ENCODE data around the gene CPTP. TPM values are rescaled to one million over a fixed set of nuclear protein-coding genes. Genes with fewer than 3 reads are reported as not detected.

Gene CPTP
- total RNA-seq, 2 donors from 2014 or later, result 35.6 to 64.1 TPM

GRCh38 chr1:1298861-1299685 is 25.5 kb upstream of the CPTP start:
- H3K4me1 ChIP-seq, result peaks cover 0 to 4% of the 10 kb centered on the region in 2 donors
- H3K27ac ChIP-seq, result no peak overlapping the region
- H3K36me3 ChIP-seq, result peaks cover 6% of the 10 kb centered on the region
- DNase-seq (ENCODE audit: low spot score), result no peak
- TF ChIP-seq, protein P1, sequence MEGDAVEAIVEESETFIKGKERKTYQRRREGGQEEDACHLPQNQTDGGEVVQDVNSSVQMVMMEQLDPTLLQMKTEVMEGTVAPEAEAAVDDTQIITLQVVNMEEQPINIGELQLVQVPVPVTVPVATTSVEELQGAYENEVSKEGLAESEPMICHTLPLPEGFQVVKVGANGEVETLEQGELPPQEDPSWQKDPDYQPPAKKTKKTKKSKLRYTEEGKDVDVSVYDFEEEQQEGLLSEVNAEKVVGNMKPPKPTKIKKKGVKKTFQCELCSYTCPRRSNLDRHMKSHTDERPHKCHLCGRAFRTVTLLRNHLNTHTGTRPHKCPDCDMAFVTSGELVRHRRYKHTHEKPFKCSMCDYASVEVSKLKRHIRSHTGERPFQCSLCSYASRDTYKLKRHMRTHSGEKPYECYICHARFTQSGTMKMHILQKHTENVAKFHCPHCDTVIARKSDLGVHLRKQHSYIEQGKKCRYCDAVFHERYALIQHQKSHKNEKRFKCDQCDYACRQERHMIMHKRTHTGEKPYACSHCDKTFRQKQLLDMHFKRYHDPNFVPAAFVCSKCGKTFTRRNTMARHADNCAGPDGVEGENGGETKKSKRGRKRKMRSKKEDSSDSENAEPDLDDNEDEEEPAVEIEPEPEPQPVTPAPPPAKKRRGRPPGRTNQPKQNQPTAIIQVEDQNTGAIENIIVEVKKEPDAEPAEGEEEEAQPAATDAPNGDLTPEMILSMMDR (IDR thresholded peaks at IDR 0.05), result no peak
- no peaks in the 10 kb centered on the region for H3K9me3 ChIP-seq
- H3K4me3 ChIP-seq, result no peak overlapping the region
- H3K27me3 ChIP-seq, result no peaks in the 10 kb centered on the region

- no peak for DNase-seq (ENCODE audit: low spot score)
- peaks cover 6% of the 10 kb centered on the region for H3K36me3 ChIP-seq
These were observed 24.8 kb upstream of the CPTP start for GRCh38 chr1:1299686-1300351.

GRCh38 chr1:1300352-1300739 is 24.3 kb upstream of the CPTP start:
- no peak overlapping the region for H3K4me3 ChIP-seq
- no peak for DNase-seq (ENCODE audit: low spot score)
- no peaks in the 10 kb centered on the region for H3K9me3 ChIP-seq
- peaks cover 6% of the 10 kb centered on the region for H3K36me3 ChIP-seq
- TF ChIP-seq, protein P1 (IDR thresholded peaks at IDR 0.05), result no peak
- H3K4me1 ChIP-seq, result peaks cover 0 to 17% of the 10 kb centered on the region in 2 donors
- no peaks in the 10 kb centered on the region for H3K27me3 ChIP-seq
- H3K27ac ChIP-seq, result no peak overlapping the region

More at GRCh38 chr1:1299686-1300351, 24.8 kb upstream of the CPTP start:
- TF ChIP-seq, protein P1 (IDR thresholded peaks at IDR 0.05), result no peak
- Histone ChIP-seq H3K27ac (no peak overlapping the region), H3K27me3 (no peaks in the 10 kb centered on the region), H3K4me3 (no peak overlapping the region), H3K9me3 (no peaks in the 10 kb centered on the region), H3K4me1 (peaks cover 0 to 11% of the 10 kb centered on the region in 2 donors)

DNA sequence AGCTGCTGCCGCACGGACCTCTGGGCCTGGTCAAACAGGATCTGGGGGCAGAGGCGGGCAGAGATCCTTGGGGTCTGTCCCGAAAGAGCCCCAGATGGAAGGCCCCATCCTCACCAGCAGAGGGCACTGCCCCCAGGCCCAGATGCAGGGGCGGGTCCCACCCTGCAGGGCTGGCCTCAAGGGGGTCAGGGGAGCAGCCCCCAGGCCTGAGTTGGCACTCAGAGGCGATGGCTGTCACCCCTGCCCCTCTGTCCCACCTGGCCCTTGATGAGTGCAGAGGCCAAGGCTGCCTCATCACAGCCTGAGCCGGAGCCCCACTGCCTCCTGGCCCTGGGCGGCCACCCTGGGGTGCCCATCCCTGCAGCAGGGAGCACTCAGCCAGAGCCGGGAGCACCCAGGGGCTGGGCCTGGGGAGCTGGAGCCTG is 22.6 kb upstream of the CPTP start:
- TF ChIP-seq, protein P1 (IDR thresholded peaks at IDR 0.05), result peak; percentile 14 to 32
- H3K9me3 ChIP-seq, result no peaks in the 10 kb centered on the region
- H3K27me3 ChIP-seq, result no peaks in the 10 kb centered on the region
- no peak for DNase-seq (ENCODE audit: low spot score)
- peaks cover 0 to 33% of the 10 kb centered on the region in 2 donors for H3K4me1 ChIP-seq
- no peak overlapping the region for H3K27ac ChIP-seq
- H3K36me3 ChIP-seq, result no peaks in the 10 kb centered on the region
- no peak overlapping the region for H3K4me3 ChIP-seq

- Histone ChIP-seq H3K27ac (no peak overlapping the region), H3K4me1 (peaks cover 0 to 37% of the 10 kb centered on the region in 2 donors), H3K27me3 (no peaks in the 10 kb centered on the region), H3K9me3 (no peaks in the 10 kb centered on the region), H3K4me3 (no peak overlapping the region), H3K36me3 (no peaks in the 10 kb centered on the region)
- no peak for DNase-seq (ENCODE audit: low spot score)
- TF ChIP-seq, protein P1 (IDR thresholded peaks at IDR 0.05), result no peak
These were observed 21.6 kb upstream of the CPTP start for GRCh38 chr1:1302951-1303509.

Data from right atrium auricular region (tissue), 2 donors.